Smooth muscle cell (in vitro differentiated cells): ENCODE data around the gene PARD3. TPM values are rescaled to one million over a fixed set of nuclear protein-coding genes. Genes with fewer than 3 reads are reported as not detected.

Source experiments
- DNase-seq: peaks from one replicate; lab custom pipeline; 2025; ENCODE audit not compliant: unreplicated experiment; lab: John Stamatoyannopoulos, UW
- H2AFZ ChIP-seq: fragments of 200-600 bp; sonication (generic); 2 replicates; pipeline ENCODE4 v1.6.0; 2016; ENCODE audit warnings: antibody characterized with exemption, low read depth, mild to moderate bottlenecking
- H3F3A ChIP-seq: fragments of 200-600 bp; sonication (generic); 2 replicates; pipeline ENCODE4 v1.6.0; 2017; ENCODE audit warnings: antibody characterized with exemption, low read depth
- H3K27ac ChIP-seq: fragments of 200-600 bp; sonication (generic); 2 replicates; pipeline ENCODE4 v1.5.1; 2016; ENCODE audit warnings: low read depth, mild to moderate bottlenecking
- H3K27me3 ChIP-seq: fragments of 200-600 bp; sonication (generic); 2 replicates; pipeline ENCODE4 v1.6.1; 2016; ENCODE audit warnings: low read depth, mild to moderate bottlenecking
- H3K36me3 ChIP-seq: fragments of 200-600 bp; sonication (generic); 2 replicates; pipeline ENCODE4 v1.5.1; 2016; ENCODE audit warnings: low read depth
- H3K4me1 ChIP-seq: fragments of 200-600 bp; sonication (generic); 2 replicates; pipeline ENCODE4 v1.5.1; 2016; ENCODE audit warnings: low read depth
- H3K4me2 ChIP-seq: fragments of 200-600 bp; sonication (generic); 2 replicates; pipeline ENCODE4 v1.6.0; 2016; ENCODE audit warnings: mild to moderate bottlenecking
- H3K4me3 ChIP-seq: fragments of 200-600 bp; sonication (generic); 2 replicates; pipeline ENCODE4 v1.5.1; 2016; ENCODE audit warnings: mild to moderate bottlenecking
- H3K79me2 ChIP-seq: fragments of 200-600 bp; sonication (generic); 2 replicates; pipeline ENCODE4 v1.6.0; 2016; ENCODE audit warnings: low read depth, mild to moderate bottlenecking
- H3K9ac ChIP-seq: fragments of 200-600 bp; sonication (generic); 2 replicates; pipeline ENCODE4 v1.6.0; 2016; ENCODE audit warnings: low read depth
- H3K9me3 ChIP-seq: fragments of 200-600 bp; sonication (generic); replicated peaks from 2 replicates; pipeline ENCODE4 v1.5.1; 2016; ENCODE audit warnings: low read depth
- H4K20me1 ChIP-seq: fragments of 200-600 bp; sonication (generic); 2 replicates; pipeline ENCODE4 v1.6.0; 2016; ENCODE audit warnings: low read depth
- WGBS: methylation state at CpG from one replicate; pipeline ENCODE4 v1.1.7; 2016; ENCODE audit warnings: low lambda C conversion rate; 5-methylcytosine and 5-hydroxymethylcytosine counted together
- polyA plus RNA-seq: library from polyadenylated mRNA; unstranded; fragments of >200 nt; fragmentation: Nextera tagmentation; extraction: Ambion mirVana; gene quantifications from 2 replicates; pipeline ENCODE4 v1.2.1, GENCODE V29; 2016
- total RNA-seq: library from RNA; depleted of rRNA; stranded (reverse); fragments of >200 nt; gene quantifications from 2 replicates; pipeline ENCODE4 v1.2.3, GENCODE V29; 2014
- TF ChIP-seq, protein P1 (sequence below): fragments of 200-600 bp; sonication (generic); IDR thresholded peaks from 2 replicates; pipeline ENCODE4 v1.5.1; 2017; ENCODE audit warnings: borderline replicate concordance, mild to moderate bottlenecking, antibody characterized with exemption; ENCODE audit not compliant: insufficient read depth, poor library complexity, severe bottlenecking

Gene PARD3
- total and polyA plus RNA-seq, 2 experiments from 2014 or later, result 17.5 to 26.0 TPM

- TF ChIP-seq, protein P1, sequence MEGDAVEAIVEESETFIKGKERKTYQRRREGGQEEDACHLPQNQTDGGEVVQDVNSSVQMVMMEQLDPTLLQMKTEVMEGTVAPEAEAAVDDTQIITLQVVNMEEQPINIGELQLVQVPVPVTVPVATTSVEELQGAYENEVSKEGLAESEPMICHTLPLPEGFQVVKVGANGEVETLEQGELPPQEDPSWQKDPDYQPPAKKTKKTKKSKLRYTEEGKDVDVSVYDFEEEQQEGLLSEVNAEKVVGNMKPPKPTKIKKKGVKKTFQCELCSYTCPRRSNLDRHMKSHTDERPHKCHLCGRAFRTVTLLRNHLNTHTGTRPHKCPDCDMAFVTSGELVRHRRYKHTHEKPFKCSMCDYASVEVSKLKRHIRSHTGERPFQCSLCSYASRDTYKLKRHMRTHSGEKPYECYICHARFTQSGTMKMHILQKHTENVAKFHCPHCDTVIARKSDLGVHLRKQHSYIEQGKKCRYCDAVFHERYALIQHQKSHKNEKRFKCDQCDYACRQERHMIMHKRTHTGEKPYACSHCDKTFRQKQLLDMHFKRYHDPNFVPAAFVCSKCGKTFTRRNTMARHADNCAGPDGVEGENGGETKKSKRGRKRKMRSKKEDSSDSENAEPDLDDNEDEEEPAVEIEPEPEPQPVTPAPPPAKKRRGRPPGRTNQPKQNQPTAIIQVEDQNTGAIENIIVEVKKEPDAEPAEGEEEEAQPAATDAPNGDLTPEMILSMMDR, result no peak
- H3K79me2 ChIP-seq, result peaks cover 15% of the 10 kb centered on the region
- 58% methylated on average over 4 of the region's 4 CpGs for WGBS
Measured at GRCh38 chr10:34576797-34577196, 238.3 kb downstream of the PARD3 start.

DNA sequence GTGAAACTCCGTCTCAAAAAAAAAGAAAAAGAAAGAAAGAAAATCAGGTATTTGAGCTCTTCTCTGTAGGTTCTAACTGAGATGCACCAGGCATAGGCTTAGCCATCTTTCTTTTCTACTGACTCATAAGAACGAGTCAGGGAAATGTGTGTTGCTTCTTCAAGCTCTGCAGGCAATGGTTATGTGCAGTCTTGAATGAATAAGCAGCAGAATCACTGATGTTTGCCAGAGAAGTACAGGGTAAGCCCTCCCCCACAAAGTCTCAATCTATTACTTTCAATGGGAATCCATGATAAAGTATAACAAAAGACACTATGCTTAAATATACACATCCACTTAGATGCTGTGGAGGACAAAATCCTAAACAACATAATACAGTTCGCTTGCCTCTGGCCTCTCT, 239.2 kb downstream of the PARD3 start:
- H3K4me2 ChIP-seq, result no peak overlapping the region
- H3K9me3 ChIP-seq, result no peaks in the 10 kb centered on the region
- TF ChIP-seq, protein P1, result no peak
- H3K27me3 ChIP-seq, result no peaks in the 10 kb centered on the region
- no peak overlapping the region for H3K27ac ChIP-seq
- H3K79me2 ChIP-seq, result peaks cover 15% of the 10 kb centered on the region
- H2AFZ ChIP-seq, result no peak overlapping the region
- H4K20me1 ChIP-seq, result peaks cover 8% of the 10 kb centered on the region
- H3F3A ChIP-seq, result no peaks in the 10 kb centered on the region
- no peak for DNase-seq
- H3K4me3 ChIP-seq, result no peak overlapping the region
- no peaks in the 10 kb centered on the region for H3K36me3 ChIP-seq
- WGBS, result 76% methylated on average over 3 of the region's 3 CpGs
- H3K4me1 ChIP-seq, result peaks cover 11% of the 10 kb centered on the region
- no peak overlapping the region for H3K9ac ChIP-seq

More at GRCh38 chr10:34576797-34577196, 238.3 kb downstream of the PARD3 start:
- Histone ChIP-seq H3K27me3 (no peaks in the 10 kb centered on the region), H3K4me2 (no peak overlapping the region), H3K36me3 (no peaks in the 10 kb centered on the region), H3K27ac (no peak overlapping the region), H3K9ac (no peak overlapping the region), H3K9me3 (no peaks in the 10 kb centered on the region), H3K4me3 (no peak overlapping the region), H3F3A (no peaks in the 10 kb centered on the region), H4K20me1 (peaks cover 6% of the 10 kb centered on the region), H3K4me1 (peaks cover 16% of the 10 kb centered on the region), H2AFZ (no peak overlapping the region)
- no peak for DNase-seq

- no peak for DNase-seq
- Histone ChIP-seq H4K20me1 (peaks cover 10% of the 10 kb centered on the region), H3K27me3 (no peaks in the 10 kb centered on the region), H3K9me3 (no peaks in the 10 kb centered on the region), H3K4me3 (no peak overlapping the region), H3K4me1 (peaks cover 11% of the 10 kb centered on the region), H2AFZ (no peak overlapping the region), H3K36me3 (no peaks in the 10 kb centered on the region), H3F3A (no peaks in the 10 kb centered on the region), H3K4me2 (no peak overlapping the region), H3K27ac (no peak overlapping the region), H3K79me2 (peaks cover 15% of the 10 kb centered on the region), H3K9ac (no peak overlapping the region)
- WGBS, result 78% methylated on average over 4 of the region's 4 CpGs
- TF ChIP-seq, protein P1, result no peak
Measured at GRCh38 chr10:34574353-34574934, 240.7 kb downstream of the PARD3 start.

- no peaks in the 10 kb centered on the region for H3K36me3 ChIP-seq
- TF ChIP-seq, protein P1, result no peak
- peaks cover 6% of the 10 kb centered on the region for H3K79me2 ChIP-seq
- H2AFZ ChIP-seq, result no peak overlapping the region
- H4K20me1 ChIP-seq, result peaks cover 15% of the 10 kb centered on the region
- H3K4me1 ChIP-seq, result peaks cover 11% of the 10 kb centered on the region
- H3K27ac ChIP-seq, result no peak overlapping the region
- no peaks in the 10 kb centered on the region for H3K27me3 ChIP-seq
- no peaks in the 10 kb centered on the region for H3K9me3 ChIP-seq
- no peaks in the 10 kb centered on the region for H3F3A ChIP-seq
- H3K4me3 ChIP-seq, result no peak overlapping the region
- 93% methylated on average over 2 of the region's 2 CpGs for WGBS
- DNase-seq, result no peak
- H3K9ac ChIP-seq, result no peak overlapping the region
- no peak overlapping the region for H3K4me2 ChIP-seq
Measured at GRCh38 chr10:34570887-34571286, 244.2 kb downstream of the PARD3 start.
